ENCODE results near the gene SETD2. TPM values are rescaled to one million over a fixed set of nuclear protein-coding genes. Genes with fewer than 3 reads are reported as not detected.

The SETD2 gene
- total and polyA plus RNA-seq, 2 experiments from 2014 or later: 11.9 to 37.8 TPM

DNA sequence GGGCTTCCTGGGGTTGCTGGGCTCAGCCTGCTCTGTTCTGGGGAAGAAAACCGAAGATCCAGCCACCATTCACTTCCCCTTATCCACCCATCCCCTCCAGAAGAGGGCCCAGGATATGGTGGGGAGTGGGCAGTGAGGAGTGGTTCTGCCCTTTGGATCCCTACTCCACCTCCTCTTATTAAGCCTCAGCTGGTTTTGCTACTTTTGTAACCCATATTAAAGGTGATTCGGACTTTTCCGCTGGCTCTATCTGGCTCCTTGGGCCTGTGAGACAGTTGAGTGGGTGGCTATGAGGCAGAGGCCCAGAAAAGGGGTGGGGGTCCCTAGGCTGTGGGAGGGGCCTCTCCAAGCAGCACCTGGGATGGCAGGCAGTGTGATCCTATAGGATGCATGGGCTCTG is 150.7 kb downstream of the SETD2 start:
- Histone ChIP-seq H3K27ac (no peak overlapping the region), H3K4me1 (ENCODE audit: insufficient read depth) (peaks cover 19% of the 10 kb centered on the region), H3K9me2 (replicated peaks; ENCODE audit: insufficient read depth) (no peaks in the 10 kb centered on the region), H3K27me3 (no peaks in the 10 kb centered on the region), H4K20me1 (ENCODE audit: insufficient read depth, poor library complexity, severe bottlenecking) (peaks cover under 1% of the 10 kb centered on the region), H3K4me3 (no peak overlapping the region), H3K4me2 (no peak overlapping the region), H3K36me3 (replicated peaks; ENCODE audit: insufficient read depth, low read depth) (no peaks in the 10 kb centered on the region), H3K79me2 (no peaks in the 10 kb centered on the region), H2AFZ (no peak overlapping the region), H3K9me3 (ENCODE audit: low read depth) (no peaks in the 10 kb centered on the region)
- WGBS (ENCODE audit: low lambda C conversion rate, missing lambda C conversion rate): 97% methylated on average over 3 of the region's 3 CpGs
- no peak for TF ChIP-seq EZH2phosphoT487 (IDR thresholded peaks at IDR 0.05; ENCODE audit: low read depth, severe bottlenecking, unreplicated experiment)
- TF ChIP-seq, protein P1, sequence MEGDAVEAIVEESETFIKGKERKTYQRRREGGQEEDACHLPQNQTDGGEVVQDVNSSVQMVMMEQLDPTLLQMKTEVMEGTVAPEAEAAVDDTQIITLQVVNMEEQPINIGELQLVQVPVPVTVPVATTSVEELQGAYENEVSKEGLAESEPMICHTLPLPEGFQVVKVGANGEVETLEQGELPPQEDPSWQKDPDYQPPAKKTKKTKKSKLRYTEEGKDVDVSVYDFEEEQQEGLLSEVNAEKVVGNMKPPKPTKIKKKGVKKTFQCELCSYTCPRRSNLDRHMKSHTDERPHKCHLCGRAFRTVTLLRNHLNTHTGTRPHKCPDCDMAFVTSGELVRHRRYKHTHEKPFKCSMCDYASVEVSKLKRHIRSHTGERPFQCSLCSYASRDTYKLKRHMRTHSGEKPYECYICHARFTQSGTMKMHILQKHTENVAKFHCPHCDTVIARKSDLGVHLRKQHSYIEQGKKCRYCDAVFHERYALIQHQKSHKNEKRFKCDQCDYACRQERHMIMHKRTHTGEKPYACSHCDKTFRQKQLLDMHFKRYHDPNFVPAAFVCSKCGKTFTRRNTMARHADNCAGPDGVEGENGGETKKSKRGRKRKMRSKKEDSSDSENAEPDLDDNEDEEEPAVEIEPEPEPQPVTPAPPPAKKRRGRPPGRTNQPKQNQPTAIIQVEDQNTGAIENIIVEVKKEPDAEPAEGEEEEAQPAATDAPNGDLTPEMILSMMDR (IDR thresholded peaks at IDR 0.05; ENCODE audit: poor library complexity): no peak
- no peak for TF ChIP-seq EZH2 (IDR thresholded peaks at IDR 0.05; ENCODE audit: borderline replicate concordance)
- DNase-seq (ENCODE audit: low spot score): no peak

DNA sequence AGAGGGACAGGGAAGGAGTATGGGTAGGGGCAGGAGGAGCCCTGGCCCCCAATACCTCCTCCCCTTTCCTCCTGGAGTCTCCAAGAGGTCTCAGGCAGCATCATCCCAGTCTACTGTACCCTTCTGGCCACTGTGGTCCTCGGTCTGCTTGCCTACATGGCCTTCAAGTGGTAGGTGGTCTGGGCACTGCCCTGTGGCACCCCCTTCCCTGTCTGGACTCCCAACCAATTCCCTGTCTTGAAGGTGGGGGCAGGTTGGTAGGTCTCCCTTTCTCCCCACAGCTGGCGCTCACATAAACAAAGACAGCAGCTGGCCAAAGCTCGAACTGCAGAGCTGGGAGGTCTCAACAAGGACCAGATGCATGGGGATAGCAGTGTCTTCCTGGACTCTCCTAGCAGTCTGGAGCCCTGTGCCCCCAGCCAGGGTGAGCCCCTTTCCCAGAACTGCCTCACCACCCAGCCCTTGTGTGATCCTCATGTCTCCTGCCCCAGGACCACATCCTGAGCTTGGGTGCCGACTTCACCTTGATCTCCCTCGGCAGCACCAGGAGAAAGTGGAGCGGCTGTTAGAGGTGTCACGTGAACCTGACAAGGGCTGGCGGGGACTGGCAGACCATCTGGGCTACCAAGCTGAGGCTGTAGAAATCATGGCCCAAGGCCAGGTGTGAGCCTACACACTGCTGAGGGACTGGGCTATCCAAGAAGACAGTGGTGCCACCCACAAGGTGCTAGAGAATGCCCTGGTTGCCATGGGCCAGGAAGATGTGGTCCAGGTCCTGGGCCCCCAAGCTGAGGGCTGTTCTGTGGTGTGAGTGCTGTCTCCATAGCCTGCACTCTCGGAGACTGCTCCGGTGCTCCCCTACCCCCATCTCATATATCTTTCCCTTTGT is 151.3 kb downstream of the SETD2 start:
- Histone ChIP-seq H3K27me3 (no peaks in the 10 kb centered on the region), H2AFZ (no peak overlapping the region), H4K20me1 (ENCODE audit: insufficient read depth, poor library complexity, severe bottlenecking) (no peaks in the 10 kb centered on the region), H3K9me2 (replicated peaks; ENCODE audit: insufficient read depth) (no peaks in the 10 kb centered on the region), H3K36me3 (replicated peaks; ENCODE audit: insufficient read depth, low read depth) (no peaks in the 10 kb centered on the region), H3K4me3 (no peak overlapping the region), H3K4me2 (no peak overlapping the region), H3K79me2 (no peaks in the 10 kb centered on the region), H3K9me3 (ENCODE audit: low read depth) (no peaks in the 10 kb centered on the region), H3K27ac (no peak overlapping the region), H3K4me1 (ENCODE audit: insufficient read depth) (peaks cover 19% of the 10 kb centered on the region)
- TF ChIP-seq EZH2 (IDR thresholded peaks at IDR 0.05; ENCODE audit: borderline replicate concordance) (no peak), EZH2phosphoT487 (IDR thresholded peaks at IDR 0.05; ENCODE audit: low read depth, severe bottlenecking, unreplicated experiment) (no peak)
- TF ChIP-seq, protein P1 (IDR thresholded peaks at IDR 0.05; ENCODE audit: poor library complexity): no peak
- DNase-seq (ENCODE audit: low spot score): no peak
- WGBS (ENCODE audit: low lambda C conversion rate, missing lambda C conversion rate): 99% methylated on average over 10 of the region's 10 CpGs

DNA sequence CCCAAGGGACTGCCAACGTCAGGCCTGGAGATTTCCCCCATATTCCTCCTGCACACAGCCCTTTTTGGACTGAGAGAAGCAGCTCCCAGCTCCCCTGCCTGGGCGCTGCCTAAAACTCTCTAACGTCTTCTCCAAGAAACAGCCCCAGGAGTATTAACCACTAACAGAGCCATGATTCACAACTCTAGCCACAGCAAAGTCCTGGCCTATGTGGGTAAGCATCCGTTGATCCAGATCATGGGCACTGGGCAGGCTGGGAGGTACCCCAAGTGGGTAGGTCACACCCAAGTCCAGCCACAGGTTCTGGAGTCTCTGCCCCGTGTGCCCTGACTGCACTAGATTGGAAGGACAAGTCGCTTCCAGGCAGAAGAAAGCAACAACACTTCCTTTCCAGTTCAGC is 152.5 kb downstream of the SETD2 start:
- Histone ChIP-seq H3K4me1 (ENCODE audit: insufficient read depth) (peaks cover 15% of the 10 kb centered on the region), H3K4me3 (no peak overlapping the region), H3K27ac (no peak overlapping the region), H3K36me3 (replicated peaks; ENCODE audit: insufficient read depth, low read depth) (no peaks in the 10 kb centered on the region), H3K4me2 (no peak overlapping the region), H4K20me1 (ENCODE audit: insufficient read depth, poor library complexity, severe bottlenecking) (no peaks in the 10 kb centered on the region), H2AFZ (no peak overlapping the region), H3K9me3 (ENCODE audit: low read depth) (no peaks in the 10 kb centered on the region), H3K27me3 (no peaks in the 10 kb centered on the region), H3K79me2 (no peaks in the 10 kb centered on the region), H3K9me2 (replicated peaks; ENCODE audit: insufficient read depth) (no peaks in the 10 kb centered on the region)
- no peak for TF ChIP-seq EZH2phosphoT487 (IDR thresholded peaks at IDR 0.05; ENCODE audit: low read depth, severe bottlenecking, unreplicated experiment)
- TF ChIP-seq, protein P1 (IDR thresholded peaks at IDR 0.05; ENCODE audit: poor library complexity): no peak
- no peak for TF ChIP-seq EZH2 (IDR thresholded peaks at IDR 0.05; ENCODE audit: borderline replicate concordance)
- no peak for DNase-seq (ENCODE audit: low spot score)
- 94% methylated on average over 6 of the region's 6 CpGs for WGBS (ENCODE audit: low lambda C conversion rate, missing lambda C conversion rate)
